NCI-H187 (cell line): ENCODE data around the gene TOX4.
A peak's percentile ranks its signal among the peaks of the same experiment; 100 is the strongest.

Experiments
- DNase-seq, 2 experiments: peaks; one replicate each; lab custom pipeline; 2025; lab: John Stamatoyannopoulos, UW

TOX4 gene

DNA sequence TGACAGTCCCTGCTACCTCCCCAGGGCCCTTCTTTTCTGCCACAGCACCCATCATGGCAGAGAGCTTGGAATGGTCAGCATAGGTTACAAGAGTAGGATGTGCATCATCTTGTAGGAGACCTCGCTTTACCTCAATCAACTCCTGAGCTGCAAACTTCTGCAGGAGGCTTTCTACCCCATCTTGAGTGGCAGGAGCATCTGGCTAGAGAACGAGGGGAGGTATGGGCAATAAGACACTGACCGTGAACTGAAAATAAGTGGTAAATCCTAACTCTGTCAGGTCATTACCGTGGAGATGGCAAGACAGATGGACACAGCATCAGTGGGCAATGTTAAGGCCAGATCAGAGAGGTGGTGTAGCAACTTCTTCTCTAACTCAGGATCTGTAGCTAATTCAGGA lies 26.4 kb downstream of the TOX4 start:
- DNase-seq = no peak

DNA sequence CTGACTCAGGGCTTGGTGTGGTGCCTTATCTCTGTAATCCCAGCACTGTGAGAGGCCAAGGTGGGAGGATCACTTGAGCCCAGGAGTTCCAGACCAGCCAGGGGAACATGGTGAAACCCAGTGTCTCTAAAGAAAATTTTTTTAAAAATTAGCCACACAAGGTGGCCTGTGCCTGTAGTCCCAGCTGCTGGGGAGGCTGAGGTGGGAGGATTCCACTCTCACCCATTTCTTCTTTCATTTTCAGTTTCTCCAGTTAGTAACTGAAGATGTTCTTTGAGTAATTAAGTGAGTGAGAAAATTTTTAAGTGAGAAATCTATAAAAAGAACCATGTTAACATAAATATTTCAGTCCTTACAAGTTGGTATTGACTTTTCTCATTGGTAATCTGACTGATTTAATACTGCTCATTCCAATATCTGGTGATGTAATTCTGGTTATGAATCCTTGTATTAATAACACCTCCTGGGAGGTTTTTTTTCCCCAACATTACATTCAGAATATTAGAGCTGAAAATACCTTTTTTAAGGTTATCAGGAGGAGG lies 28.1 kb downstream of the TOX4 start:
- DNase-seq = no peak

DNA sequence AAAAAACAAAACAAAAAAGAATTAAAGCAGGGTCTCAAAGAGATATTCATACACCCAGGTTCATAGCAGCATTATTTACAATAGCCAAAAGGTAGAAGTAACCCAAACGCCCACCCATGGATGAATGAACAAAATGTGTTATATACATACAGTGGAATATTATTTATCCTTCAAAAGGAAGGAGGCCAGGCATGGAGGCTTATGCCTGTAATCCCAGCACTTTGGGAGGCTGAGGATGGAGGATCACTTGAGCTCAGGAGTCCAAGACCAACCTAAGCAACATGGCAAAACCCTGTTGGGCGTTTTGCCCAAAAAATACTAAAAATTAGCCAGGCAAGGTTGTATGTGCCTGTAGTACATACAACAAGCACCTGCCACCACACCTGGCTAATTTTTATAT lies 29.6 kb downstream of the TOX4 start:
- no peak for DNase-seq

DNA sequence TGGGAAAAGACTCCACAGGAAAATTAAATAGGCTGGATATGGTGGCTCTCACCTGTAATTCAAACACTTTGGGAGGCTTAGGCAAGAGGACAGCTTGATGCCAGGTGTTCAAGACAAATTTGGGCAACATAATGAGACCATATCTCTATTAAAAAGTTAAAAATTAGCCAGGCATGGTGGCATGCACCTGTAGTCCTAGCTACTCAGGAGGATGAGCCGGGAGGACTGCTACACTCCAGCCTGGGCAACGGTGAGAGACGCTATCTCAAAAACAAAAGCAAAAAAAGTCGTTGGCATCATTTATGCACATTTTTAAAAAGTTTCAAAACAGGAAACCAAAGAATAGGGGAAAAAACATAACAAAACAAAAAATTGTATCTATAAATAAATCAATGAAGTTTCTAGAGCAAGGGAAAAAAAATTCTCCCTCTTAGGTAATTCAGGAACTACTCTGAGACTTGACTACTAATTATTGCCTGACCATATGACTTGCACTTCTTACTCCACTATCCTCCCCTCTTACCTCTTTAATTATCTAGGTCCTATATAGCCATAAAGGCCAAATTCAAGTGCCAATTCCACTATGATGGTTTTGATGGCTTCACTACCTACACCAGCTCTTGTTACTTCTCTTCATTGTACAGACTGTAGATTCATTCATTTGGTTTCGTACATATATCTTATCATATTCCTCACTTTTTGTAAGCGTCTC lies 32.6 kb downstream of the TOX4 start:
- DNase-seq = no peak

DNA sequence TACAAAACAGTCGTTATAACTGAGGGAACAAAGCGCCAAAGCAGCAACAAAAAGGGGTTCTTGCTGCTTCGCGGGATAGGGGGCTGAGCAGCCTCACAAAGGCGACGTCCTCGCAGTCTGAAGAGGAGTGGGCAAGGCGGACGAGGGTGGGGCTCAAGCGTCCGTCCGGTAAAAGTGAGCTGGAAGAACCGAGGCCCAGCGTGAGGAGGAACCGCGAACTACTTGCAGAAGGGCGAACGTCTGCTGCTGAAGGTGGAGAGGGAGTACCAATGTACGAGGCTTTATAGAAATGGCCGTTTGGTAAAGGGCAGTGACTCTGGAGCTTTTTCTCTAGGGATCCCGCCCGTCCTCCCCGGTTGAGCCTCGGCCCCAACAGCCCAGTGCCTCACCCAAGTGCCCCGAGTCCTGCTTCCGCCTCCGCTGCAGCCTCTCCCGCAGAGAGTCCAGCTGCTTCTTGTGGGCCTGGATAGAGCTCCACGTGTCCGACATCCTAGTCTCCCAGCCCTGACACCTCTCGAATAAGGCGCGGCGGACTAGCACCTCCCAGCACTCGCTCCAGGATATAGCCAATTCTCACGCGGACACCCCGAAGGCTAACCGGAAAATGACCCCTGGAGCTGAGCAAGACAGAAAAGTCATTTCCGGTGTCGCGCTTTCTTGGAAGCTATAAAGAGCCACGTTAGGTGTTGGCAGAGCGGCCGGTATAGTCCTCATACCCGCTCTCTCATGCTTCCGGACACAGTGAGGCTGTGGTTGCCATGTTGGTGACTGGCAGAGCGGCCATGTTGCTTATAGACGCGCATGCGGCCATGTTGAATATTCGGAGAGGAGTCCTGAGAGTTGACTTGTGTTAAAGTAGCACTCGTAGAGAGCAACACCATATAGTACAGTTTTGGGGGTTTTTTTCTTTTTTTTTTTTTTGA lies 34.0 kb downstream of the TOX4 start, which contains the start of gene METTL3:
Gene METTL3, minus strand, starts transcription at position 606 of the 923 bp plus-strand sequence. Its CDS starts 117 bp downstream, at position 489.
- peak; percentile 89 to 96 for DNase-seq

DNA sequence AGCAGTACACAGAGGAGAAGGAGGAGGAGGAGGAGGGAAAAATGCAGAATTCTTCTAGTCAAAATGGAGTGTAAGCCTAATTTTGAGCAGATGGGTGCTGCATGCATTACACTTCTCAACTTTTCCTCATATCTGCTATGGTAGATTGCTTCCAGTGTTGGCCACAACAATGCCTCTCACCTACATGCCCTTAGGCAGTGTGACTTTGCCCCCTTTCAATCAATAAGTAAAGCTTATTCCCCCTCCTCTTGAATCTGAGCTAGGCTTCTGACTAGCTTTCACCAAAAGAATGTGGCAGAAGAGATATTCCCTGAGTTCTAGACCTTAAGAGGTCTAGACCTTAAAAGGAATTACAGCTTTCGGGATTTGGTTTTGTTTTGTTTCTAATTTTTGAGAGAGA lies 37.3 kb downstream of the TOX4 start:
- no peak for DNase-seq

DNA sequence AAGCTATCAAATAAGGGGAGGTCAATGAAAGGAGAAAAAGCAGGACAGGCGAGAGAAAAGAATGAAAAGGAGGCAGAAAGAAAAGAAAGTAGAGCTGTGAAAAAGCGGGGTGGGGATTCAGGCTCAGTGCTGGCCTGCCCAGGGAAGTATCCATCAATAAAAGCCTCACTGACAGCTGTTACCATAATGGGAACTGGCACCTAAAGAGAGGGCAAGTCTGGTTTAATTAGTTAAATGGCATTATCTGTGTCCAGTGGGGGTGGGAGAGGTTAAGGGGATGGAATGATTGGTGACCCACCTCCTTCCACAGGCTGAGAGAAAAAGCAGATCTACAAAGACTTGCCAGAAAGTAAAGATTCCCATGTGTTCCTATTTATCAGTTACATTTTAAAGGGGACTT lies 41.7 kb downstream of the TOX4 start:
- no peak for DNase-seq

DNA sequence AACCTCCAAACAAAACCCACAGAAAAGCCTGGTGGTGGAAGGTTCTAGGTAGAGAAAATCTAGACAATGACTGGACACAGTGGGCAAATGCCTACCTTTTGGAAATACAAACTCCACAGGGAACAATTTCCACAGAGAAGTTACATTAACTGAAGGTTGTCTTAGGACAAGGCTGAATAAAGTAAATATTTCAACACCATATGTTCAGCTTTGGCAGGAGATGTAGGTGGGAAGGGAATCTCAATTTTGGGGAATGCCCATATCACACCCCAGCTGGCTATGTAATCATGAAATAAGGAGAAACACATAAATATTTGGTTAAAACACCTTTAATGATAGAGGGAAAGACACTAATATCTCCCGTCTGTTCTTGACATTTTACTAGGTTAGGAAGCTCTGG lies 43.8 kb downstream of the TOX4 start:
- DNase-seq = no peak

DNA sequence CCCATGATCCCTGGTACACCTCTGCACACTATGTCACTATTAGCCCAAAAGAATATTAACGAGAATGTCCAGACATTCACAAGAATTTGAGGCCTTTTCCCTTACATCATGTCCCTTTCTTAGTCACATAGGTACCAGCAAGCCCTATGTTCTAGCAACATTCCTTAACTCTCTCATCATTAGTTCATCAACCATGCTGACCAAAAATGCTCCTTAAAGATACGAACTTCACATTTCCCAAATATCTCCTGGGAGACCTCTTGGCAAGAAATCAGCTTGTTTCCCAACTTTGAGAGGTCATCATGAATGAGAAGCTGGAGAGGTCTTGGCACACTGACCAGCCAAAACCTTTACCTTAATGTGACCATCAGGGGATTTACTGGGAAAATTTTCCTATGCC lies 44.5 kb downstream of the TOX4 start:
- DNase-seq = no peak

DNA sequence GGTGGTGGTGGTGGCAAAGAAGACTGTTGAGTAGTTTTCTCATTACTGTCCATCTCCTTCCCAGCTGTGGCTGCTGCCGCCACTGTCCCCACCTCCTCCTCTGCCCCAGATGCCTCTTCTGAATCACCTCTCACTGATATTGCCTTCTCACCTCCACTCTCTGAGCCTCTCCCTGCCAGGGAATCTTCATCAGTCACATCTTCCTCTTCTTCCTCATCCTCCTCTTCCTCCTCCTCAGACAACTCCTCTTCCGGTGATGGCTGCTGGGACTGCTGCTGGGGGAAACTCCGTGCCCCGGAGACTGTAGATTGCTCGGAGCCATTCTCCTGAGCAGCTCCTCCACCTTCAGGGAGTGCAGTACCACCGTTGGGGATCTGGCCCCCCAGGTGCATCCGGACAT lies 46.2 kb downstream of the TOX4 start:
- no peak for DNase-seq

DNA sequence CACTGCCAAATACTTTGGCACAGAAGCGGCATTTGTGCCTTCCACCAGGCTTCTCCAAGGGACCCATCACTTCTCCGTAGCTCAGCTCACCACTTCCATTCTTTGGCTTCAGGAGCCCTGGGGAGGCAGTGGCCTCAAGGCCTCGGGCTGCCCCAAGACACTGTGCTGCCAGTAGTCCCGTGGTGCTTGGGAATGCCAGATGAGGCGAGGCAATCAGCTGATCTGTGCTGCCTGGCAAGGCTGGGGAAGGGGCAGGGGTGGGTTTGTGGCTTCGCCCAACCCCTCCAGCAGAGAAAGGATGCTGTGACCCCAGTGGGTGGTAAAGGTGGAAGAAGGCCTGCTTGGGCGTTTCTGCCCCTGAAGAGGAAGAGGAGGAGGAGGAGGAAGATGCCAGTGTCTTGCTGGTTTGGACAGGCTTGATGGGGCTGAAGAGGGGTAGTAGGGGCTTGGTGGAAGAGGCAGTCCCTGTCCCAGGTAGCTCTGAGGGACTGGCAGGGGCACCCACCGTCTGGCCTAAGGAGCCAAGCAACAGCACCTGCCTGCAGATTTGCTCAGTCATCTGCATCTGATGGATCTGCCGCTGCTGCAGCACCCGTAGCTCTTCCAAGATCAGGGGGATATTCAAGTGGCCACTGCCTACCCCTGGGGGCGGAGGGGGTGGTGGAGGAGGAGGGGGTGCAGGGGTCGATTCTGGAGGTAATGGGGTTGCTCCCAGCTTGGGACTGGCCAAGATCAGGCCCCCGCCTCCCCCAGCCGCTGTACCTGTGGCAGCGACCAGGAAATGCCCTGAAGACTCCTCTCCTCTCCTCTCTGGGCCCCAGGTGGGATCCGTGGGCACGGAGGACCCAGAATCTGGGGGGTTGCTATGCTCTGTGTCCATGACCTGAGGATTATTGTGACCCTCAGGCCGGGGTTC lies 47.8 kb downstream of the TOX4 start:
- DNase-seq = no peak

DNA sequence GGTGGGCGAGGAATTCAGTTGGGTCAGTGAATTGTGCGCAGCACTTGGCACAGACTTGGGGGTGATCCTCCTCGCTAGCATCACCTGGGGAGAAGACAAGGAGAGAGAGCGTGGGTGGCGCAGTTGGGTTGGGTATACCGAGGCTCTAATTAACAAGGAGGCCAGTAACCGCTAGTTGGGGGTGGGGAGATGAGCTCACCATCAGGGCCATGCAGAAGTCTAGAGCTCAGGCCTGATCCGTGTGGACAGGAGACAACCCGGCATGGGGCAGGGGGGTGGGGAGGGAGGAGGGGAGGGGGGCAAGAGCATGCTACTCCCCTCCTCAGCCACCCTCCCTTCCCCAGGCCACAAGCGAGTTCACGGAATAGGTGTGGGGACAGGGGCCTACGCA lies 48.6 kb downstream of the TOX4 start:
- DNase-seq = no peak

DNA sequence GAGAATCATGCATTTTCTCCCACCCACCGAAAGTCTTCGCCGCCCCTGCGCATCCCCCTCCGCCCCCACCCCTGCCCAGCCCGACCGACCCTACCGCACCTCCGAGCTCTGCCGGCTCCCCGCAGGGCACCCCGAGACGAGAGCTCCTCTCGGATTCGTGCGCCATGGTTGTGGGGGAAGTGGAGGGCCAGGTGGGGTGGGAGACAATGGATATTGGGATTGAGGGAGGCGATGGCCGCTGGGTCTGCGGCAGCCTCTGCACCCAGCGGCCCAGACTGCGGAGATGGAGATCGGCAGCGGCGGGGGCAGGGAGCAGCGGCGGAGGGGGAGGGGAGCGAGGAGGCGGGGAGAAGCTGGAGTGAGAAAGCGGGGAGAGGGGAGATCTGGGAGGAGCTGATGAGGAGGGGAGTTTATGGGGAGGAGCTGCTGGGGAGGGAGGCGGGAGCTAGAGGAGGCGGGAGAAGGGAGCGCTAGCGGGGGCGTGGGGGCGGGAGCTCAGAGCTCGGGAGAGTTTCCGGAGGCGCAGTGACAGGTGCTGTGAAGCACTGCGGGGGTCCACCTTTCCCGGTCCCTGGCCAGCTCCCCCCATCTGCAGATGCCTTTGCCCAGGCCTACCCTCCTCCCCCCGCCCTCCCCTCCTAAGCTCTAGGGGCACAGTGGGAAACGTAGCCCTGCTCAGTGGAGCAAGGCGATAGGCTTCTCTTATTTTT lies 49.1 kb downstream of the TOX4 start, which contains the start of gene SALL2:
Gene SALL2, minus strand, starts transcription at position 385 of the 710 bp plus-strand sequence. Its CDS starts 219 bp downstream, at position 166.
- peak; percentile 92 to 94 for DNase-seq

DNA sequence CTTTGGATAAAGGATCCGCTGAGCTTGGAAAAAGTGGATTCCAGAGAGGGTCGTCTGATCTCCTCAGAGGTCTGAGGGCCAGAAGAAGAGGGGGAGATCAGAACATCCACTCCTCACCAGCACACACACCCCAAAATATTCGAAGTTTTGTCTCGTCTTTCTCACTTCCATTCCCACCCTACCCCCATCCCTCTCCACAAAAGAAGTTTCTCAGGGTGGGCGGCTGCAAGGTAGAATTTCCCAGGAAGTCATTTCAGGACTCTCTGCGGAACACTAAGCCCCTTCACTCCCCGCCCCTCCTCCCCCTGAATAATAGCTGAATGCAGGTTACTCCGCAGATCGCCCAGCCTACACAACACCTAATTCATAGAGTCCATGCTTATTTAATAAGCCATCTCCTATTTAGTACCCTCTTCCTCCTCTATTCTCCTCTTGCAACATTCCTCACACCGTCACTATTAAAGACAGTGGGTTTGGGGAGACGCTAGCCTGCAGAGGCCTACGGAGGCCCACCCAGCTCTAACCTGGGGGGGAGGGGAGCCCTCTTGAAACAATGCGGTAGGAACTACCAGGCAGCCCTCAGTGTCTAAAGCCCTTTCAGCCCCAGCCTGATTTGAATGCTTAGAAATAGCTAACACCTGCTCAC lies 49.8 kb downstream of the TOX4 start:
- DNase-seq = peak in 1 of 2 experiments; percentile 43

DNA sequence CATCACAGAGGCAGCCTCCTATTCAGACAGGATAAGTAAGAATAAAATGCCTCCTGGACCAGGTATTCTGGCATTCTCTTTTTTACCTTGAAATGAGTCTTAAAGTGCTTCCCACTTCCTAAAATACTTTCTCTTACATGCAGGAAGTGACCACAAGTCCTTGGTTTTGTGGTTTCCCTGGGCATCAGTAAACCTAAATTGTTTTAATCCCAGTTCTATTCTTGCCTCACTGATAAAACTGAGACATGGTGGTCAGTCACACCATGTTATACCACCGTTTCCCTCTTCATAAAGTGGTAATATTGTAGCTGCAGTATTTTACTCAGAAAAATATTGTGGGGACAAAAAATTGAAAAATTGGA lies 50.3 kb downstream of the TOX4 start:
- no peak for DNase-seq

DNA sequence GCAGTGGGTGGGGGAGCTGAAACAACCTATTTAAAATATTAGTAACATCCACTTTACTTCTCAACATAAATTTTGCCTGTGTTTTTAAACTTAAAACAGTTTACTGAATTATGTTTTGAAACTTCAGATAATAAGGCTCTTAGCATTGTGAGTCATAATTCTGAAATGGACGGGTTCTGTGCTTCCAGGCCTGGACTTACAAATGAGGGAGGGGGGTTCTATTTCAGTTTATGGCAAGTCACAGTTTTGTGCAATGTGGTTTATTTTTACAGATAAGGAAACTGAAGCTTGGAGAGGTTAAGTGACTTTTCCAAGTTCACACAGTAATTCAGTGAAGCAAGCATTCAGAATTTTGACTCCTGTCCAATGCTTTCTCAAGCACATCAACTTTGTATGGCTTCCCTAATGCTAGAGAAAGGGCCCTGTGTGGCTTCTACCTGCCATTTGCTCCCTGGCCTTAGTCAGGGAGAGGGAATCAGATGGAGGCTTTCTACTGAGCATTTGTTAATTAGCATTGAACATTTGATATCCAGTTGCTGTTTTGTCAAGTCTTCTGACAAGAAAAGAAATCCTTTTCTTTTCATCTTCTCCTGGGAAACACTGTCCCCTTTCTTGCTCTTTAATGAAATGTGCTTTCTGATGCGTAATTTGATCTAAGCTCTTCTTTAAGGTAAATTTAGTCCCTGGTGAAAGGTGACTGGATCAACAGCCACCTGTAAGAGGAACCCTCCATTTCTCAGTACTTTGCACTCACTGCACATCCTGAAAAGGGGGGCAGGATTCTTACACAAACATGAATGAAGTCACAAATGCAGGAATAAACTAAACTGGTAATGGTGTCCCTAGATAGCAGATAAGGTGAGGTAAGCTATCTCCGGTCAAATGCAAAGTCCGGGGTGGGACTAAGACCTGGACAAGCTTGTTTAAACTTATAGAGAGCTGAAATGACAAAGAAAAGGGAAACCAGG lies 51.7 kb downstream of the TOX4 start:
- peak in 1 of 2 experiments; percentile 17 for DNase-seq

DNA sequence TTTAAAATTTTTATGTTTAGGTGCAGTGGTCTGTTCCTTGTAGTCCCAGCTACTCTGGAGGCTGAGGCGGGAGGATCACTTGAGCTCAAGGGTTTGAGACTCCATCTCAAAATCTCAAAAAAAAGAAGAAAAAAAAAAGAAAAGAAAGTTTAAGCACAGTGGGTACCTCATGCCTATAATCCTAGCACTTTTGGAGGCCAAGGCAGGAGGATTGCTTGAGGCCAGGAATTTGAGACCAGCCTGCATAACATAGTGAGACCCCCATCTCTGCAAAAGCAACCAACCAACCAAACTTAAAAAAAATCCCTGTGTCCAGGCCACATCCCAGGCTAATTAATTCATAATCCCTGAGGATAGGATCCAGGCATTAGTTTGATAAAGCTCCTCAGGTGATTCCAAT lies 52.5 kb downstream of the TOX4 start:
- no peak for DNase-seq

DNA sequence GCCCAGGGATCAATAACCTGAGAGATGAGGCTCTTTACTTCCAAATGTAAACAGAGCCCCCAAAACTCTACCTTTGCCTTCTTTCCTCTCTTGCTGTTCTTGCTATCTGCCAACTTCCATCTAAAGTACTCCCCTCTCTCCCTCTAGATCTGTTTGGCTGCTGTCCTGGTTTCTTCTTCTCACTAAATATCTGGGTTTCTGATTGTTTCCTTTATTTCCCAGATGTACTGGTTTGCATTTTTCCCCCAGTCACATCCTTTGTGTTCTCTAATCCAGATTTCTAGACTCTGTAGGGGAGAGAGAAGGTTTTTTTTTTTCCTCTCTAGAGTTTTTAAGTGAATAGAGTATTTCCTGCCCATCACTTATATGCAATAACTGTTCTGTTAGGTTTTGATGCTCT lies 56.3 kb downstream of the TOX4 start:
- no peak for DNase-seq

DNA sequence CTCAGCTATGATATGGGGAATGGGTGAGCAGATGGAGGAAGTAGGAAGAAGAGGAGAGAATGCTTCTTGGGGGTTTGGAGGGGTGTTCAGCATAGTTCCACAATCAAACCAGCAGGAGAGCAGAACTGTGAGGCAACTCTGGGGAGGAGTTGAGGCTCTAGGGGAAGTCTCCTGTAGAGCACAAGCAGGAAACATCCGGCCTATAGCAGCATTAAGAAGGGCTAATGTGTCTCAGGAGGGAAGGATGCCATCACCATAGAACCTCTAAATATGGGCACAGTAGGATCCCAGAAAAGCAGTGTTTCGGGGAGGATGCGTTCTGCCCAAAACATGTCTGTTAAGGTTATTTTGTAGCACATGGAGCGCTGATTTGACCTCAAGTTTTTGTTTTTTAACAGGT lies 57.6 kb downstream of the TOX4 start:
- no peak for DNase-seq
